Motor neuron (in vitro differentiated cells): ENCODE data around the gene CHSY1. TPM values are rescaled to one million over a fixed set of nuclear protein-coding genes. Genes with fewer than 3 reads are reported as not detected.

Experiments
- ATAC-seq, 8 experiments: fragments of 200-7000 bp; cut with Tn5 transposase; replicated peaks in 6 of 8; 2 replicates each; pipeline ENCODE4 v1.8.0; 2021; ENCODE audit warnings: mild to moderate bottlenecking in 8 of 8, moderate library complexity in 8 of 8
- H3K27ac ChIP-seq, 2 donors: fragments of 250-450 bp; sonication (Bioruptor Pico); 2 replicates each; pipeline ENCODE4 v1.9.0; 2021; ENCODE audit warnings: antibody characterized with exemption in 2 of 2, mild to moderate bottlenecking in 2 of 2, moderate library complexity in 1 of 2
- H3K4me1 ChIP-seq, 2 donors: fragments of 250-450 bp; sonication (Bioruptor Pico); replicated peaks in 1 of 2; 2 replicates each; pipeline ENCODE4 v1.6.1; 2021; ENCODE audit warnings: antibody characterized with exemption in 2 of 2, mild to moderate bottlenecking in 2 of 2, moderate library complexity in 1 of 2
- H3K4me3 ChIP-seq, 5 donors: fragments of 250-450 bp; sonication (Bioruptor Pico); 2 replicates each; pipeline ENCODE4 v1.9.0; 2021; ENCODE audit warnings: antibody characterized with exemption in 5 of 5, mild to moderate bottlenecking in 5 of 5, moderate library complexity in 4 of 5
- WGBS, 10 experiments: fragments of 450-650 bp; shearing (Covaris generic); methylation state at CpG; one replicate each; pipeline ENCODE4 v1.0.0; 2022; 5-methylcytosine and 5-hydroxymethylcytosine counted together
- in situ Hi-C, 9 experiments: fragments of 400-800 bp; cut with MboI; loops; one replicate each; pipeline ENCODE4 v1.15.0; 2021; ENCODE audit warnings: low sequenced_read_pairs in 9 of 9, low pct_unique_long_range_greater_than_20kb in 2 of 9; ENCODE audit not compliant: unreplicated experiment in 9 of 9
- total RNA-seq, 8 experiments: library from RNA; unstranded; fragments of 300-600 nt; gene quantifications; 2 replicates each; pipeline versions ENCODE4 v1.2.3 to v1.2.4, GENCODE V29; 2022

Gene CHSY1
- total RNA-seq, 8 experiments from 2014 or later = 14.2 to 59.5 (median 20.7) TPM

DNA sequence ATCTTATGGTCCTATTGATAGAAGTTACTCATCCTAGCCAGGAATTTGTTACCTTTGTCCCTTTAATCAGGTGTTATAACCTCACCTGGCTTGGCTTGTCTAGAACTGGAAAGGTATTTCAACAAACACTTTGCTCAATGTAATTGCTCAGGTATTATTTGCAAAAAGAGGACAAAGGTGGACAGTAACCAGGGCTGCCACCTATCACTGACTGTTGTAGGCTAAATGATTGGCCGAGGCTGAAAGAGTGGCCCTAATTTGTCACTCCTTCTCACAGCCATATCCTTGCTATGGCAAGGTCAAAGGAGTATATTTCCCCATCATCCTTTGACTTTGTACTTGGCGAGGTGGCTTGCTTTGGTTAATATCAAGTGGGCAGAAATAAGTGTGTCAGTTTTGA lies 28.2 kb upstream of the CHSY1 start:
- 85 to 100% (median 100%) methylated on average over 1 to 2 of the region's 2 CpGs; no CpG with 5 or more reads in 3 of the 10 experiments for WGBS, 10 experiments
- peaks cover 8 to 11% of the 10 kb centered on the region in 2 donors for H3K4me1 ChIP-seq
- no peak overlapping the region for H3K27ac ChIP-seq
- no peak overlapping the region for H3K4me3 ChIP-seq
- ATAC-seq = no peak
- in situ Hi-C loops = loop anchor here in 1 of 9 experiments (10.0 kb wide), 1 partner anchor 365 kb away; no protein-coding TSS in a partner anchor

DNA sequence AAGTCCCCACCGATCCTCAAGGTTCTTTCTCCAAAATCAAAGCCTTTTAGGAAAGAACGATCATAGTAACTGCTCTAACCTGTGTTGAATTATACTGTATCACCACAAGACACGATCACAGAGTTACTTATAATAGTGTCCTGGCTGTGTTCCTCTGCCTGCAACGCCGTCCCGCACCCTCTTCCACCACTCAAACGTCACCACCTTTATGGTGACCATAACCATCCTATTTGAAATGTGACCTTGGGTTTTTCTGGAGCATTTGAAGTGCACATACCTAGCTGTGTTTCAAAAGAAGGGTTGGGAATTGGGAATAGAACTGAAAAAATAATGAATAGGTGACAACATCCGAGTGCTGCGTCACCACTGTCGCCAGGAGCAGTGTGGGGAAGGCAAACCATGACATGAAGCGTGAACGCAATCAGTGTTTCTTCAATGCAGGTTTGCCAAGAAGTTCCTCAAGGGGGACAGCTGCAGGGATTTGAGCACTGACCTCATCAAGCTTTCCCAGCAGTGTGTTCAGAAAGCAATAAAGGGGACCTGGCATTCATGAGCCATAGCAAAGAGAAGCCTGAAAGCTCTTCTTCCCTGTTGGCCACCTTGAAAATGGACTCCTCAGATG lies 26.2 kb upstream of the CHSY1 start:
- peak overlapping the region in 1 of 2 donors; percentile 94 for H3K27ac ChIP-seq
- peaks cover 8 to 11% of the 10 kb centered on the region in 2 donors for H3K4me1 ChIP-seq
- ATAC-seq = no peak
- peak overlapping the region; percentile 52 to 93 (median 77) for H3K4me3 ChIP-seq
- WGBS, 10 experiments = 38 to 82% (median 72%) methylated on average over 2 to 9 of the region's 12 CpGs; no CpG with 5 or more reads in 2 of the 10 experiments
- in situ Hi-C loops = no loop called here

DNA sequence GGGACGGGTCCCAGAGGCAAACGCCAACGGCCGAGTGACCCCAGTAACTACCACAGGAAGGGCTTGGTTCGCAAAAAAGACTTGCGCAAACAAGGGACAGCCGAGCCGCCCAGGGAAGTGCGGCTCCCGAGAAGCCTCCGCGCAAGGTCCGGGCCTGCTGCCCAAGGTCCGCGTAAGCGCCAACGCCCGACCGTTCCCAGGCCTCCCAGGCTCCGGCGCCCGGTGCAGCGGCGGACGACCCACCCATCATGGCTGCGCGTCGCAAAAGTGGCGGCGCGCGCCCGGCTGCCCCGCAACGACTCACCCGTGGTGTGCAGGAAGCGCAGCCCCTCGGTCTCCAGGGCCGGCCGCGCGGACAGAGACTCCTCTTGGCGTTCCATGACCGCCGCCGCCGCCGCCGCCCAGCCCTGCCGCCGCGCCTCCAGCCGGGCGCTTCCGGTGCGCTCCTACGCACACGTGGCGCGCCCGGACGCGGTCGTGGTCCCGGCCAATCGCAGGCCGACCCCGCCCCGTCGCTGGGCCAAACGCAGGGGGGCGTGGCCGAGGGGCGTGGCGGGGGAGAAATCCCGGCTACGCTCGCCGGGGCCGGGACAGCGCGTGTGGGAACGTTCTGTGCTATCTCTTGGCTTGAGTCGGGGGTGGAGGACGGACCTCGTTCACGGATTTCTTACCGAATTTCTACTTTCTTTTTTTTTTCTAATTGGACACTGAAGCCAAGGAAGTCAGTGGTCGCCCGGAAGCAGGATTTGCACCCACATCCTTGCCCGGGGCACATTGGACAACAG lies 25.4 kb upstream of the CHSY1 start, which contains the start of gene SELENOS:
Gene SELENOS, minus strand, starts transcription at position 448 of the 785 bp plus-strand sequence. Its CDS starts 68 bp downstream, at position 380.
- Histone ChIP-seq H3K4me3 (peak within 1 kb of the TSS; percentile 52 to 93 (median 77)), H3K27ac (peak within 1 kb of the TSS; percentile 61 to 94), H3K4me1 (peaks cover 8 to 11% of the 10 kb centered on the region in 2 donors)
- 0 to 2% (median 0%) methylated on average over 1 to 26 of the region's 91 CpGs; no CpG with 5 or more reads in 5 of the 10 experiments for WGBS, 10 experiments
- peak; percentile 80 to 97 (median 96) for ATAC-seq
- in situ Hi-C loops = no loop called here

DNA sequence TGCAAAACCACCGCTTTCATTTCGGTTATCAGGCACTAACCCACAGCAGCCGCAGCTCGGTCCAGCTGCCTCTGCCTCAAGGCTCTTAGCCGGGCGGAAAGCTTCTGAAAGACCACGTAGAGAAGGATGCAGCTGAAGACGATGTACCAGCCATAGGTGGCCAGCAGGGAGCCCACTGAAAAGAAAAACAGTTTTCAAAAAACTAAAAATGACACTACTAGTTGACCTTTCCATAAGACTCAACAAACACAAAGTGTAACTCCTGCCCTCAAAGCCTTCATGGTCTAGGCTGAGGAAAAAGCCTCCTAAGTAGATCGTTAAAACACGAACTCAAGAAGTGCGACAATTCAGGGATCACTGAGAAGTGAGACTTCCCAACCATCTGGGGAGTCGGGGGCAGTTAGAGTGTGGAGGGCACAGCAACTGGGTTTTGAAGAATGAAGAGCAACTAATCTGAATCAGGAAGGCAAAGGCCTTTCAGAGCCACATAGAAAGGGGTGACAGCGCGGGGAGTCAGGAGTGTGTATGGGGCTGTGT lies 24.7 kb upstream of the CHSY1 start:
- ATAC-seq = peak in 3 of 8 experiments; percentile 5 to 26 (median 7)
- peak overlapping the region; percentile 61 to 94 for H3K27ac ChIP-seq
- peaks cover 8 to 11% of the 10 kb centered on the region in 2 donors for H3K4me1 ChIP-seq
- in situ Hi-C loops = no loop called here
- H3K4me3 ChIP-seq = peak overlapping the region; percentile 52 to 93 (median 77)
- 0 to 67% (median 5%) methylated on average over 1 to 10 of the region's 14 CpGs; no CpG with 5 or more reads in 1 of the 10 experiments for WGBS, 10 experiments

DNA sequence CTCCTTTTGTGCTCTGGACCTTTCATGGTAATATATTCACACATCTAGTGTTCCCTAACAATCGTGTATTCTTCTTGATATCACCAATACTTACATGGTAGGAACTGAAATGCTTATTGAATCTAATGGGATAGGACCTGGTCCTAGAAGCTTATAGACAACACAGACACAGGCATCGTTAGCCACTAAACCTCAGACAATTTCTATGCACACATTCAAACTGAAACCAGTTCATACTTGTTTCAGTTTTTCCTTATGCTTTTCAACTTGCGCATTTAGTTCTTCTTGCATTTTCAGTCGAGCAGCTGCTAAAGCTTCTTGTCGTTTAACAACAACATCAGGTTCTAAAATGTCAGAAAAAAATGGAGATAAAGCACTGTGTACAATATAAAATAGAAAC lies 23.2 kb upstream of the CHSY1 start:
- in situ Hi-C loops = no loop called here
- peak in 1 of 8 experiments; percentile 3 for ATAC-seq
- no peak overlapping the region for H3K4me3 ChIP-seq
- H3K27ac ChIP-seq = no peak overlapping the region
- WGBS, 10 experiments = 0 to 96% (median 60%) methylated on average over 1 to 4 of the region's 5 CpGs; no CpG with 5 or more reads in 1 of the 10 experiments
- peaks cover 8 to 11% of the 10 kb centered on the region in 2 donors for H3K4me1 ChIP-seq

DNA sequence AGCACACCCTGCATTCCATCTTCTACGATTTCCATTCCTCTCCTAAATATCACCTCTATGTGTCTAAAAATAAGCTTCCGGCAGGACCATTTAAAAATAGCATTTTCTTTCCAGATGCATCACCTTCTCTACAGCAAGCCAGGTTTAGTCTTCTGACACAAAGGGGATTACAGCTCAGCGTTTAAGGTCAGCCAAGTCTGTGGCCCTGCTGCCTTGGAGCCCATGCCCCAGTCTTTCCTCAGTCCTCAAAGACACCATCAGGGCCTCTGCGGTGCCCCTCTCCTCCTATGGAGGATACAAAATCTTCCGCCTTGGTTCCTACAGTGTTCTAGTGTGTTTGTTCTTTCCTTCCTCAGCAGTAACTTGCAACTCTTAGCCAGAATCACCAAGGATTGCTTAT lies 21.7 kb upstream of the CHSY1 start:
- Histone ChIP-seq H3K4me1 (peaks cover 8 to 11% of the 10 kb centered on the region in 2 donors), H3K27ac (no peak overlapping the region), H3K4me3 (no peak overlapping the region)
- WGBS, 10 experiments = 67 to 100% (median 82%) methylated on average over 1 to 4 of the region's 5 CpGs; no CpG with 5 or more reads in 1 of the 10 experiments
- in situ Hi-C loops = loop anchor here in 5 of 9 experiments (25.0 kb wide), 2 partner anchors 636 to 661 kb away; partner anchors contain the start of genes ASB7 (in 3 of the 5) and LINS1 (in 3 of the 5)
- no peak for ATAC-seq

DNA sequence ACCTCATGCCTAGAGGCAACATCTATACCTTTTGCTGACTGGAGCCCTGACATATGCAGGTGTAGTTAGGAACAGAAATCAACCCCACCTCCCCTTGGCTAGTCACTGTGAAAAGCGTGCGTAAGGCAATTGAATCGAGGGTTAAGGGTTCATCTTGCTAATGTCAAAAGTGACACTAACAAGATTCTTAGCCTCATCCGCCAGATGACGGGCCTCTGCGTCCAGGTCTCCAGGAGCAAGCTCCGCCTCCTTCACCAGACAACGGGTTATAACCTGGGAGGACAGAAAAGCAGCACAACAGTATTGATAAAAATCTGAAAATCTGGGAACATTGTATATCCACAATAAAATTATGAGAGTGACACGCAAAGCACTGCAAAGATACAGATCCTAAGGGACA lies 20.7 kb upstream of the CHSY1 start:
- WGBS, 10 experiments = 80 to 100% (median 96%) methylated on average over 2 to 8 of the region's 9 CpGs; no CpG with 5 or more reads in 1 of the 10 experiments
- no peak for ATAC-seq
- Histone ChIP-seq H3K4me3 (no peak overlapping the region), H3K27ac (no peak overlapping the region), H3K4me1 (peaks cover 6 to 8% of the 10 kb centered on the region in 2 donors)
- in situ Hi-C loops = loop anchor here in 5 of 9 experiments (25.0 kb wide), 2 partner anchors 635 to 660 kb away; partner anchors contain the start of genes ASB7 (in 3 of the 5) and LINS1 (in 3 of the 5)

DNA sequence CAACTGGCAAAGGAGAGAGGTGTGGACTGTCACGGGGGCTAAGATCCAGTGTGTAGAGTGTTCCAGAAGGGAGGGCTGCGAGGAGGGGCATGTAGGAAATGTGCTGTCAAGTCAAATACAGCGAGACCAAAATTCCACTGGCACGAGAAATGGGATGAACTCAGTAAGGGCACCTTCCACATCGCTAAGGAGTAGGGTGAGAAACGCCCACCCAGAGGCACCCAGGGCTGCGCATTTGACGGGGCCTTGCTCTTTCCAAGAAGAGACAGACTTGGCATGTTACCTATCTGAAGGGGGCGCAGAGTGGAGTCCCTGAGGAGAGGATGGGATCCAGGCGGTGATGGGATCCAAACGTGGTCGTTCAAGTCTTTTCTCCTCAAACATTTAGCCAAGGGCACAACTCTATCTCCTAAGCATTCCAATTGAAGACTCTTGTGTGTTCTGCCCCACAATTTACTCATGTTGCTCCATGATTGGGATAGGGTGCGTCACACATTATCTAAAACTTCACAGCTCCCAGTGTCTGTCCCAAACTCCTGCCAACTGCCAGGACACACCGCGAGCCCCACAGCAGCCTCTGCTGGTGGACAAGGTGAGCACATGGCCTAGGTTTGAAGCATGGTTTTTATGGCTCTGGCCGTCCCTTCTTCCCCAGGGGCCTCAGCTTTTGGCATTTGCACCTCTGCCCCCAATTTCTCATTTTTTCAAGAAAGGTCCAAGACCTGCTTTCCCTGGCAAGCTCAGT lies 17.8 kb upstream of the CHSY1 start:
- no peak overlapping the region for H3K4me3 ChIP-seq
- WGBS, 10 experiments = 67 to 96% (median 88%) methylated on average over 1 to 13 of the region's 16 CpGs; no CpG with 5 or more reads in 1 of the 10 experiments
- H3K27ac ChIP-seq = no peak overlapping the region
- peak in 6 of 8 experiments; percentile 4 to 41 (median 28) for ATAC-seq
- H3K4me1 ChIP-seq = peaks cover 0 to 2% of the 10 kb centered on the region in 2 donors
- in situ Hi-C loops = loop anchor here in 5 of 9 experiments (10.0 to 25.0 kb wide), 3 partner anchors 255 to 657 kb away; partner anchors contain the start of genes ASB7 (in 3 of the 5) and LINS1 (in 3 of the 5)

DNA sequence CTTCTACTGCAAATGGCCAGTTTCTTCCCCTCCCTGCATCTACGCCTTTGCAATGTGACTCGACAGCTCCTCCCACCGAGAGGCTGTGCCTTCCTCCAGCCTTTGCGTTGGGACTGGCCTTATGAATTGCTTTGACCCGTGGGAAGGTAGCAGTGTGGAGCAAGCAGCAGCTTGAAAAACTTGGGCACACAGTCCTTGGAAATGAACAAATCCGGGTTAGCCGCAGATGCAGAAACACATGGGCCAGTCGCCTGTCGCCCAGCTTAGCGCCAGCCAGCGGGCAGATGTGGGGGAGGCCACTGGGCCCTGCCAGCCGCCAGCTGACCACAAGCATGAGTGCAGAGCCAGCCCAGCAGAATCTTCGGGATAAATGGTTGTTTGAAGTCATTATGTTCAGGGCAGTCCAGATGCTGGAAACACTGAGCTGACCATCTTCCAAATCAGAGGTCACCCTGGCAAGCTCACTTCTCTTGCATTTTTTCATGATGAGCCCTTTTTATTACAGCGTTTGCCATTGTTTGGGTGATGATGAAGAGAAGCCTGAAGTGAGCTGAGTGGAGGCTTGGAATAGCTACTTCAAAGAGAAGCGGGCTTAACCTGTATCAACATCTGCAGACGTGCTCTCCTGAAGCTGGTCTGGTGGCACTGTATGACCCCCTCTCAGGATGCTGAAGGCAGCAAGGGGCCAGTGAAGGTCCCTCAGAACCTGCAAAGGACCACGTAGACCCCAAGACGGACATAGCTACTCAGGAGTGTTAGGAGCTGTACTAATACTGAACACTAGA lies 15.7 kb upstream of the CHSY1 start:
- H3K27ac ChIP-seq = no peak overlapping the region
- WGBS, 10 experiments = 19 to 80% (median 40%) methylated on average over 1 to 15 of the region's 18 CpGs; no CpG with 5 or more reads in 3 of the 10 experiments
- peak; percentile 7 to 85 (median 53) for ATAC-seq
- H3K4me3 ChIP-seq = no peak overlapping the region
- H3K4me1 ChIP-seq = peaks cover 0 to 2% of the 10 kb centered on the region in 2 donors
- in situ Hi-C loops = loop anchor here in 5 of 9 experiments (10.0 to 25.0 kb wide), 3 partner anchors 253 to 655 kb away; partner anchors contain the start of genes ASB7 (in 3 of the 5) and LINS1 (in 3 of the 5)

DNA sequence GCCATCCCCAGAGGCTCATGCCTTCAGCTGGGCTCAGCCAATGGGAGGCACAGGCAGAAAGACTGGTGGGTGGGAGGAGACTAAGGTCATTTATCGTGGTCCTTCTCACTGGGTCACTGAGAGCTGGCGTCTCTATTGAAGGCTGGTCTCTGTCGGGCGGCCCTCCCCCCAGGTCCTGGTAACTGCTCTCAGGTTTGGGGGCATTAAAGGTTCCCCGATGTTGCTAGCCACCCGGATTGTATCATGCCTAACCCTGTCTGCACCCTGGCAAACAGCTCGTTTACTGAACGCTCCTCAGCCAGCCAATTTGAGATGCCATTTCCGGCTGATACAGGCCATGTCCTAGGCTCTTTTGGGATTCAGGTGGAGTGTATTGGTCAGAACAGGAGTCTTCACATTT lies 14.9 kb upstream of the CHSY1 start:
- in situ Hi-C loops = loop anchor here in 5 of 9 experiments (10.0 to 25.0 kb wide), 3 partner anchors 252 to 654 kb away; partner anchors contain the start of genes ASB7 (in 3 of the 5) and LINS1 (in 3 of the 5)
- Histone ChIP-seq H3K27ac (no peak overlapping the region), H3K4me1 (peaks cover 0 to 2% of the 10 kb centered on the region in 2 donors), H3K4me3 (no peak overlapping the region)
- WGBS, 10 experiments = 35 to 100% (median 73%) methylated on average over 1 to 6 of the region's 9 CpGs; no CpG with 5 or more reads in 3 of the 10 experiments
- peak in 6 of 8 experiments; percentile 5 to 43 (median 16) for ATAC-seq

DNA sequence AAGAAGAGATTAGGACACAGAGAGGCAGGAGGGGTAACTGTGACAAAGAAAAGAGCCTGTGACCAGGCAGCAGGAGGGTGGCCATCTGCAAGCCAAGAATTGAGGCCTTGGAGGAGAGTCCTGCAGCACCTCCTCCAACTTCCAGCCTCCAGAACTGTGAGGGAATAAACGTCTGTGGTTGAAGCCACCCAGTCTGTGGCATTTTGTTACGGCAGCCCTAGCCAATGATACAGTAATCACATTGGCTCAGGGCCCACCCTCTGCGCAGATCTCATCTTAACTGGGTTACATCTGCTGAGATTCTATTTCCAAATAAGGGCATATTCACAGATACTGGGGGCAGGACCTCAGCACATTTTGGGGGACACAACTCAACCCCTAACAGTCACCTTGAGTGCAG lies 14.2 kb upstream of the CHSY1 start:
- Histone ChIP-seq H3K27ac (no peak overlapping the region), H3K4me3 (no peak overlapping the region), H3K4me1 (peaks cover 0 to 2% of the 10 kb centered on the region in 2 donors)
- in situ Hi-C loops = loop anchor here in 5 of 9 experiments (10.0 to 25.0 kb wide), 3 partner anchors 251 to 654 kb away; partner anchors contain the start of genes ASB7 (in 3 of the 5) and LINS1 (in 3 of the 5)
- 20 to 100% (median 37%) methylated on average over 1 to 3 of the region's 3 CpGs; no CpG with 5 or more reads in 4 of the 10 experiments for WGBS, 10 experiments
- ATAC-seq = no peak
